ENCODE data around the gene ELFN1. TPM values are rescaled to one million over a fixed set of nuclear protein-coding genes. Genes with fewer than 3 reads are reported as not detected.
A peak's percentile ranks its signal among the peaks of the same experiment; 100 is the strongest.

ELFN1 gene
- total and polyA plus RNA-seq, 9 of the 15 experiments (the other 6 are each of a cell fraction or from before 2014, with no cell fraction given): 0.04 to 0.64 (median 0.18) TPM; not detected in 2

DNA sequence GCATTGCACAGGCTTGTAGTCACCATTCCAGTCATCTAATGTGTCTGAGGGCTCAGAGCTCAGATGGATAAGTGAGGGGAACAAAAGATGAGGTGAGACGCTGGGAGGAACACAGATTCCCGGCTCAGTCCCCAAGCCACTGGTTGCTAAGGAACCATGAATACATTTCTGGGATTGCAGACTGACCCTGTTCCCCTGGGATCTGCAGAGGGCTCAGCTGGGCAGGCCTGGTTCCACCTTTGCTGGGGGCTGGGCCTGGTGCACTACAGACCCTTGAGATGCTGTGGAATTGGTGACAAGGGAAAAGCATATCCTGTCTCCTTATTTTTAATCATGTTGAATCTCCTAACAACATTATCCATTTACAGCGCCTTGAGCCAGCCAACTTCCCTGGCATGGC lies 19.2 kb downstream of the ELFN1 start (continued):
- no peak for TF ChIP-seq JUND (IDR thresholded peaks at IDR 0.05; ENCODE audit: borderline replicate concordance, low read depth, low read length)
- no peak for TF ChIP-seq JUND (tag; IDR thresholded peaks at IDR 0.05; ENCODE audit: borderline replicate concordance, low read depth, low read length)
- TF ChIP-seq TEAD4 (IDR thresholded peaks at IDR 0.05; ENCODE audit: low read length): no peak
- TF ChIP-seq TEAD4 (CRISPR knock-in tag; IDR thresholded peaks at IDR 0.05; ENCODE audit: borderline replicate concordance): no peak
- TF ChIP-seq ZZZ3 (IDR thresholded peaks at IDR 0.05): no peak

DNA sequence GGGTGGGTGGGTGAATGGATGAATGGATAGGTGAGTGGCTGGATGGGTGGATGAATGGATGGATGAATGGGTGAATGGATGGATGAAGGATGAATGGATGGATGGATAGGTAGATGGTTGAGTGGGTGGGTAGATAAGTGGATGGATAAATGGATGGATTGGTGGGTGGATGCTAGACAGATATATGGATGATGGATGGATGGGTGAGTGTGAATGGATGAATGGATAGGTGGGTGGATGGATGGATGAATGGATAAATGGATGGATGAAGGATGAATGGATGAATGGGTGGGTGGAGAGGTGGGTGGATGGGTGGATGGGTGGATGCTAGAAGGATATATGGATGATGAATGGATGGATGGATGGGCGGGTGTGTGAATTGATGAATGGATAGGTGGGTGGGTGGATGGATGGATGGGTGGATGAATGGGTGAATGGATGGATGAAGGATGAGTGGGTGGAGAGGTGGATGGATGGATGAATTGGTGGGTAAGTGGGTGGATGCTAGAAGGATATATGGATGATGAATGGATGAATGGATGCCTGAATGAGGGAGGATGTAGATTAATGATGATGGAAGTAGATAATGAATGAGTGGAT lies 20.4 kb downstream of the ELFN1 start:
- no peaks in the 10 kb centered on the region for H4K20me1 ChIP-seq (replicated peaks; ENCODE audit: control insufficient read depth, insufficient read depth, low read length)
- no peak for FAIRE-seq
- H3K36me3 ChIP-seq (ENCODE audit: control insufficient read depth, insufficient read depth, low read length): no peaks in the 10 kb centered on the region
- no peak overlapping the region for H3K9ac ChIP-seq (ENCODE audit: insufficient read depth in 1 of 2, low read depth in 2 of 2, low read length in 2 of 2)
- no peak overlapping the region for H3K27ac ChIP-seq (ENCODE audit: extremely low read depth, low read depth, low read length)
- peaks cover 18 to 45% of the 10 kb centered on the region in 2 experiments; a peak in 3 of 5 replicates for H3K27me3 ChIP-seq (ENCODE audit: control insufficient read depth in 2 of 2, insufficient read depth in 2 of 2, low read length in 2 of 2)
- H3K79me2 ChIP-seq (ENCODE audit: control insufficient read depth, insufficient read depth, low read length): no peaks in the 10 kb centered on the region
- DNase-seq (ENCODE audit: extremely low read depth in 1 of 4, low spot score in 3 of 4): no peak
- no peak overlapping the region for H2AFZ ChIP-seq (ENCODE audit: low read depth, low read length)
- intact Hi-C loops (cut with micrococcal nuclease) (no loop called here), in situ Hi-C loops (cut with MboI) (no loop called here)
- ATAC-seq: no peak
- H3K4me1 ChIP-seq (replicated peaks in 1 of 2; ENCODE audit: control insufficient read depth in 2 of 2, insufficient read depth in 2 of 2, low read length in 2 of 2): peaks cover 0 to 12% of the 10 kb centered on the region in 2 experiments; a peak in 1 of 5 replicates
- H3K9me1 ChIP-seq (ENCODE audit: control insufficient read depth, insufficient read depth, low read length): no peaks in the 10 kb centered on the region
- 0% methylated on average over 1 of the region's 1 CpG for WGBS (ENCODE audit: insufficient coverage, low coverage, missing lambda C conversion rate)
- no peaks in the 10 kb centered on the region for H3K9me3 ChIP-seq (replicated peaks; ENCODE audit: control insufficient read depth, insufficient read depth, low read depth, low read length)
- POLR2A ChIA-PET: no interaction called here
- TF ChIP-seq POLR2AphosphoS5 (IDR thresholded peaks at IDR 0.05; ENCODE audit: control insufficient read depth, insufficient read depth, low read depth, low read length) (no peak), EGR1 (conservative IDR thresholded peaks at IDR 0.05) (0 out of 2 replicates have a peak, but pooled peaks have one; percentile 21), TCF15 (CRISPR knock-in tag; IDR thresholded peaks at IDR 0.05) (no peak), PYGO2 (tag; IDR thresholded peaks at IDR 0.05) (no peak)
- CTCF ChIA-PET (ENCODE audit: low intra/inter-chr PET ratio): no interaction called here
- BruUV-seq (replicated peaks): no TSS peak
- H3K4me2 ChIP-seq (ENCODE audit: insufficient read depth, low read length): no peak overlapping the region
- H3K4me3 ChIP-seq: no peak overlapping the region
